ENCODE data around the gene MAPK8IP3. TPM values are rescaled to one million over a fixed set of nuclear protein-coding genes. Genes with fewer than 3 reads are reported as not detected.

The MAPK8IP3 gene
- total RNA-seq, 3 donors from 2014 or later = 41.1 to 82.6 (median 71.6) TPM

DNA sequence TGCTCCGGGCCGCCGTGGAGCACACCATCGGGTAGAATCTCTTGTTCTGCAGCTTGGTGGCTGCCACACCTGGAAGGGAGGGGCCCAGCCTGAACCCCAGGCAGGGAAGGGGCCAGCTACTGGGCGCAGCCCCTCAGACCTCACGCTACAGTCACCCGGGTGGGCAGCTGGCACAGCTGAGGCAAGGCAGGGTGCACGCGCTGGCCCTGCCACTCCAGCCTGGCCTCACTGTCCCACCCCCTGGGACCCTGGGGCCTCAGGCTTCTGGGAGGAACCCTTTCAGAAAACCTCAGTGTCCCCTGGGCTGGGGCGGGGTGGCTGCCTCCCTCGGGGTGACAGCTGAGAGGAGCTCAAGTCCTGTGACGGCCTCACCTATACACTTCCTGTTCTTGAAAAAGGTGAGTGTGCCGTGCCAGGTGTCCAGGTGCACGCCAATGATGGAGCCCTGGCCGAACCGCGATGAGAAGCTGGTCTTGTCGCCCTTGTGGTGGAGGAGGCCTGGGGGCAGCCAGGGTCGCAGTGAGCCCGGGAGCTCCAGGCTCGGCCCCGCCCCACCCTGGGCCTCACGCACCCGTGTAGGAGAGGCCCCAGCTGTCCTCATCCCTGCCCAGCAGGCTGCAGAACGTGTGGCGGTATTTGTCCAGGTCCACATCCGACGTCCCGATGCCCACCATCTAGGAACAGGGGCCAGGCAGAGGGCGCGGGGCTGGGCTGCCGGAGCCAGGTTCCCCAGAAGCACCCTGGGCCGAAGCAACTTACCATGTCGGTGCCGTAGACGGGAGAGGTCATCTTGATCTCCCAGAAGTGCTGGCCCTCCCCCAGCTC lies 71.6 kb downstream of the MAPK8IP3 start:
- Histone ChIP-seq H3K27me3 (no peaks in the 10 kb centered on the region), H3K36me3 (peaks cover 5% of the 10 kb centered on the region), H3K27ac (no peak overlapping the region), H3K4me1 (peaks cover 8 to 21% of the 10 kb centered on the region in 2 donors), H3K9me3 (no peaks in the 10 kb centered on the region), H3K4me3 (no peak overlapping the region)
- TF ChIP-seq POLR2A (IDR thresholded peaks at IDR 0.05) (no peak), POLR2AphosphoS5 (IDR thresholded peaks at IDR 0.05) (no peak)
- TF ChIP-seq, protein P1, sequence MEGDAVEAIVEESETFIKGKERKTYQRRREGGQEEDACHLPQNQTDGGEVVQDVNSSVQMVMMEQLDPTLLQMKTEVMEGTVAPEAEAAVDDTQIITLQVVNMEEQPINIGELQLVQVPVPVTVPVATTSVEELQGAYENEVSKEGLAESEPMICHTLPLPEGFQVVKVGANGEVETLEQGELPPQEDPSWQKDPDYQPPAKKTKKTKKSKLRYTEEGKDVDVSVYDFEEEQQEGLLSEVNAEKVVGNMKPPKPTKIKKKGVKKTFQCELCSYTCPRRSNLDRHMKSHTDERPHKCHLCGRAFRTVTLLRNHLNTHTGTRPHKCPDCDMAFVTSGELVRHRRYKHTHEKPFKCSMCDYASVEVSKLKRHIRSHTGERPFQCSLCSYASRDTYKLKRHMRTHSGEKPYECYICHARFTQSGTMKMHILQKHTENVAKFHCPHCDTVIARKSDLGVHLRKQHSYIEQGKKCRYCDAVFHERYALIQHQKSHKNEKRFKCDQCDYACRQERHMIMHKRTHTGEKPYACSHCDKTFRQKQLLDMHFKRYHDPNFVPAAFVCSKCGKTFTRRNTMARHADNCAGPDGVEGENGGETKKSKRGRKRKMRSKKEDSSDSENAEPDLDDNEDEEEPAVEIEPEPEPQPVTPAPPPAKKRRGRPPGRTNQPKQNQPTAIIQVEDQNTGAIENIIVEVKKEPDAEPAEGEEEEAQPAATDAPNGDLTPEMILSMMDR (IDR thresholded peaks at IDR 0.05) = no peak
- no peak for DNase-seq (ENCODE audit: low spot score in 2 of 2)
- intact Hi-C loops (cut with DNase I; ENCODE audit: low total_unique reads) = no loop called here

DNA sequence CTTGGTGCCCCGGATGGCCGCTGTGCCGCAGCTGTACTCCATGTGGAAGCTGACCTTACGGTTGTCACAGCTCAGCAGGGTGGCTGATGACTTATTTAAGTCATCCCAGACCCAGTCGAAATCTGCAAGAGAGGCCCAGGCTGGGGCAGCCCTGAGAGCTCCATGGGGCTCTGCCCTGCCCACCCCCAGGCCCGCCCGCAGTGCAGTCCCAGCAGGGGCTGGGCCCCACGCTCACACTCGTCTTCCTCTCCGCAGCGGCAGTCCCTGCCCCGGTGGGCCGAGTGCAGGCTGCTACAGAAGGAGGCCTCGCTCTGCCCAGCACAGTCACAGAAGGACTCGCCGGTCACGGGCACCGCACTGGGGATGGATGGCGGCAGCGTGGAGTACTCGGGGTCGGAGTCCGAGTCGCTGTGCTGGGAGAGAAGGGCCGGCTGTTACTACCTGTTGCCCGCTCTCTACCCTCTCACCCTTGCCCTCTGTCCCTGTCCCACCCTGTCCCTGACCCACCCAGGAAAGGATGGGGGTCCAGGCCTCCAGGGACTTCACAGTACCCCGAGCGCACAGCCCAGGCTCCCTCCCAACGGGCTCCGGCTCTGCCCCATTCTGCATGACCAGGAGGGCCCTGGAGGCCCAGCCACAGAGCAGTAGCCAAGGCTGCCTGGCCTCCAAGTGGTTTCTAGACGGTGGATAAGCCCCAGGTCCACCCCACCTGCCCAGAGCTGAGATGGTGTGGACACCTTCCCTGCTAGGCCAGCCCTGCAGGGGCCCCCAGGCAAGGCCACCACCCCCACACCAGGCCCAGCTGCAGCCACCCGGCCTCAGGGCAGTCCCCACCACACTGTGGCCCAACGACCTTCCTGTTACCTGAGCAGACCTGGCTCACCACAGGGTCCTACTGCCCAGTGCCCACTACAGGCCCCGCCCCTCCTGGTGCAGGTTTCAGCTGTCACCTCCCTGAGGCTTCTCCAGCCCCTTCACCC lies 72.5 kb downstream of the MAPK8IP3 start:
- H3K4me1 ChIP-seq = peaks cover 8 to 21% of the 10 kb centered on the region in 2 donors

DNA sequence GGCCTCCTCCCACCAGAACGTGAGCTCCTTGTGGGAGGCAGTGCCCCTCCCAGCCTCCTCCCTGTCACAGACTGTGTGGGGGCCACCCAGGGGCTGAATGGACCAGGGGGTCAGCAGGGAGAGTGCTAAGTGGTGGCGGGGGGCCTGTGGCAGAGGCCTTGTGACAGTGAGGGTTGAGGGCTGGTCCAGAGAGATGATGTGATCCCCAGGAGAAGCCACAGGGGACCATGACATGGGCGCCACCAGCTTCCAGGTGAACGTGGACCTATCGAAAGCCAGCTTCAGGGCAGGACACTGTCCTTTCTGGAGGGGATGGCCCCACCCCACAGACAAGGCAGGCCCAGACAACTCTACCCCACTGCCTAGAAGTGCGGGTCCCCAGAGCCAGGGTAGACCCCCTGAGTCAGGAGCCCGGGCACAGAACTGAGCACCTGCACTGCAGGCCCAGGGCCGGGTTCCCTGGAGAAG lies 73.3 kb downstream of the MAPK8IP3 start:
- intact Hi-C loops (cut with DNase I; ENCODE audit: low total_unique reads) = no loop called here
- H3K27me3 ChIP-seq = no peaks in the 10 kb centered on the region
- TF ChIP-seq POLR2A (IDR thresholded peaks at IDR 0.05) (no peak), POLR2AphosphoS5 (IDR thresholded peaks at IDR 0.05) (no peak)
- TF ChIP-seq, protein P1 (IDR thresholded peaks at IDR 0.05) = no peak
- H3K36me3 ChIP-seq = peaks cover 5% of the 10 kb centered on the region
- H3K9me3 ChIP-seq = no peaks in the 10 kb centered on the region
- H3K4me1 ChIP-seq = peaks cover 4 to 21% of the 10 kb centered on the region in 2 donors
- no peak overlapping the region for H3K4me3 ChIP-seq
- H3K27ac ChIP-seq = no peak overlapping the region
- DNase-seq (ENCODE audit: low spot score in 2 of 2) = no peak

More for the DNA sequence above, 72.5 kb downstream of the MAPK8IP3 start:
- H3K9me3 ChIP-seq = no peaks in the 10 kb centered on the region
- peaks cover 5% of the 10 kb centered on the region for H3K36me3 ChIP-seq
- TF ChIP-seq POLR2A (IDR thresholded peaks at IDR 0.05) (no peak), POLR2AphosphoS5 (IDR thresholded peaks at IDR 0.05) (no peak)
- TF ChIP-seq, protein P1 (IDR thresholded peaks at IDR 0.05) = no peak
- H3K27me3 ChIP-seq = no peaks in the 10 kb centered on the region
- no peak overlapping the region for H3K4me3 ChIP-seq
- H3K27ac ChIP-seq = no peak overlapping the region
- no peak for DNase-seq (ENCODE audit: low spot score in 2 of 2)
- intact Hi-C loops (cut with DNase I; ENCODE audit: low total_unique reads) = no loop called here

DNA sequence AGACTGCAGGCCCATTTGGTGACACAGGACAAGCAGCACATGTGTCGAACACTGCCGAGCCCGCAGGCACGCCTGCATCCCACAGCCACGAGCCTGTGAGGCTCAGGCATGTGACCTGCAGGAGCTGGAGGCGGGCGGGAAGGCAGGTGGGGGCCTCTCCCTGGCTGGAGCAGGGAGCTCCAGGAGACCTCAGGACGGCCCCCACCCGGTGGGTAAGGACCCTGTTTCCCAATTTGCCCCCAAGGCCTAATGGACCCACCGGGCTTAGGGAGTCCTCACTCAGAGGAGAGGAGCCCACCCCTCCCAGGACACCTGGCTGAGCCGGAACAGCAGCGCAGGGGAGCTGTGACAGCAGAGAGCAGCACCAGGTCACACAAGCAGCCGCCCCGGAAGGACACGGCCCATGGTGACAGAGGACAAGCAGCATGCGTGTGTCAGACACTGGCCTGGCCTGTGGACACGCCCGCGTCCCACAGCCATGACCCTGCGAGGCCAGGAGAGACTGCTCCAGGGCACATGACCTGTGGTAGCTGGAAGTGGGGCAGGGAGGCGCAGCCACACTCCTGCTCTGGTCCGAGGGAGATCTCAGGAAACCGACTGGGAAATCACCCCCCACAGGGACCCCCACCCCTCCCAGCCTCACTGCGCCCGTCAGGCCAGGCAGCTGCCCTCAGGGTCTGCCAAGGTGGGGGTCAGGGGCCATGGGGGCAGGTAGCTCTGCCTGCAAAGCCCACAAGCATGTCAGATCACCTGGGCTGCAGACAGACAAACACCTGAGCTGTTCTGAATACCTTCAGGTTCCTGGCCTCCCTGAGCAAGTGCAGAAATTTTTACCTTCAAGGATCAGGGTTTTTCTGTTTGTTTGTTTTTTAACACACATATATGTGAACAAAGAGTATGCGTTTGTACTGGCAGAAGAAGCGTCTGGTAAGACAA lies 74.0 kb downstream of the MAPK8IP3 start:
- TF ChIP-seq POLR2AphosphoS5 (IDR thresholded peaks at IDR 0.05) (no peak), POLR2A (IDR thresholded peaks at IDR 0.05) (no peak)
- TF ChIP-seq, protein P1 (IDR thresholded peaks at IDR 0.05) = no peak
- no peaks in the 10 kb centered on the region for H3K9me3 ChIP-seq
- H3K27ac ChIP-seq = no peak overlapping the region
- no peaks in the 10 kb centered on the region for H3K27me3 ChIP-seq
- no peak overlapping the region for H3K4me3 ChIP-seq
- intact Hi-C loops (cut with DNase I; ENCODE audit: low total_unique reads) = no loop called here
- peaks cover 0 to 15% of the 10 kb centered on the region in 2 donors for H3K4me1 ChIP-seq
- DNase-seq (ENCODE audit: low spot score in 2 of 2) = no peak
- peaks cover 5% of the 10 kb centered on the region for H3K36me3 ChIP-seq
